WTC11 (cell line): Measurements from ENCODE around the gene KAZN. TPM values are rescaled to one million over a fixed set of nuclear protein-coding genes. Genes with fewer than 3 reads are reported as not detected.

Source experiments
- ATAC-seq: fragments of 200-7000 bp; cut with Tn5 transposase; 2 replicates; pipeline ENCODE4 v1.10.0; 2021; ENCODE audit warnings: mild to moderate bottlenecking, moderate library complexity
- CTCF ChIA-PET: fragments of 300-600 bp; sonication (Branson Sonifier 250); formaldehyde crosslinking; loops from one replicate; lab custom pipeline; 2021; ENCODE audit warnings: antibody characterized with exemption; lab: Charles Lee
- POLR2A ChIA-PET: fragments of 350-600 bp; sonication (Branson Sonifier 250); formaldehyde crosslinking; loops from one replicate; lab custom pipeline; 2021; ENCODE audit warnings: antibody characterized with exemption; lab: Charles Lee
- DNase-seq: peaks from one replicate; pipeline ENCODE4 v3.0.0; 2021; ENCODE audit warnings: low spot score
- H3K27ac Mint-ChIP-seq: 2 replicates; pipeline ENCODE4 v1.8.0; 2021; ENCODE audit warnings: mixed read lengths
- H3K27me3 Mint-ChIP-seq: 2 replicates; pipeline ENCODE4 v1.8.0; 2021; ENCODE audit warnings: low read depth, mild to moderate bottlenecking, moderate library complexity, mixed read lengths
- H3K36me3 Mint-ChIP-seq: 2 replicates; pipeline ENCODE4 v1.8.0; 2021; ENCODE audit warnings: mixed read lengths
- H3K4me1 Mint-ChIP-seq: 2 replicates; pipeline ENCODE4 v1.8.0; 2022; ENCODE audit warnings: mixed read lengths
- H3K4me3 Mint-ChIP-seq: 2 replicates; pipeline ENCODE4 v1.8.0; 2021; ENCODE audit warnings: mild to moderate bottlenecking, moderate library complexity, mixed read lengths
- H3K9me3 Mint-ChIP-seq: 2 replicates; pipeline ENCODE4 v1.8.0; 2021; ENCODE audit warnings: mixed read lengths
- ARID4B ChIP-seq: sonication (generic); formaldehyde crosslinking; IDR thresholded peaks from 2 replicates; pipeline ENCODE4 v1.8.0; 2023; ENCODE audit warnings: missing genetic modification reagents, mild to moderate bottlenecking, borderline replicate concordance
- ATF2 ChIP-seq: sonication (generic); formaldehyde crosslinking; IDR thresholded peaks from 2 replicates; pipeline ENCODE4 v1.8.1; 2022; ENCODE audit warnings: low read depth, missing genetic modification reagents, borderline replicate concordance
- FOXK1 ChIP-seq: sonication (generic); formaldehyde crosslinking; IDR thresholded peaks from 2 replicates; pipeline ENCODE4 v1.8.0; 2022; ENCODE audit warnings: mild to moderate bottlenecking, moderate library complexity, missing genetic modification reagents
- FOXP4 ChIP-seq: sonication (generic); formaldehyde crosslinking; IDR thresholded peaks from 2 replicates; pipeline ENCODE4 v1.8.0; 2022; ENCODE audit warnings: mild to moderate bottlenecking, missing genetic modification reagents
- GABPB1 ChIP-seq: sonication (generic); formaldehyde crosslinking; IDR thresholded peaks from 2 replicates; pipeline ENCODE4 v1.8.1; 2023; ENCODE audit warnings: mild to moderate bottlenecking, missing genetic modification reagents
- GRHL2 ChIP-seq: fragments of 250-450 bp; sonication (Bioruptor Pico); IDR thresholded peaks from 2 replicates; pipeline ENCODE4 v1.8.0; 2022; ENCODE audit warnings: mild to moderate bottlenecking, moderate library complexity; ENCODE audit not compliant: insufficient replicate concordance, severe bottlenecking
- GTF2I ChIP-seq: fragments of 250-450 bp; sonication (Bioruptor Pico); conservative IDR thresholded peaks from 2 replicates; pipeline ENCODE4 v1.4.0; 2021; ENCODE audit warnings: mild to moderate bottlenecking
- MLX ChIP-seq: sonication (generic); formaldehyde crosslinking; IDR thresholded peaks from 2 replicates; pipeline ENCODE4 v1.8.1; 2023; ENCODE audit warnings: mild to moderate bottlenecking, missing genetic modification reagents, moderate library complexity
- MYBL2 ChIP-seq: sonication (generic); formaldehyde crosslinking; IDR thresholded peaks from 2 replicates; pipeline ENCODE4 v1.8.1; 2023; ENCODE audit warnings: mild to moderate bottlenecking, moderate library complexity, missing genetic modification reagents
- TEAD4 ChIP-seq: sonication (generic); formaldehyde crosslinking; IDR thresholded peaks from 2 replicates; pipeline ENCODE4 v1.8.0; 2022; ENCODE audit warnings: mild to moderate bottlenecking, missing genetic modification reagents
- ZNF317 ChIP-seq: sonication (generic); formaldehyde crosslinking; IDR thresholded peaks from 2 replicates; pipeline ENCODE4 v1.8.1; 2023; ENCODE audit warnings: low read depth, mild to moderate bottlenecking, moderate library complexity, missing genetic modification reagents, borderline replicate concordance
- ZNF532 ChIP-seq: fragments of 250-450 bp; sonication (Bioruptor Pico); IDR thresholded peaks from 2 replicates; pipeline ENCODE4 v1.9.0; 2021; ENCODE audit warnings: mild to moderate bottlenecking, borderline replicate concordance
- total RNA-seq: library from RNA; stranded (reverse); gene quantifications from 3 replicates; pipeline ENCODE4 v1.2.3, GENCODE V29; 2021

Gene KAZN
- total RNA-seq, 1 experiment from 2014 or later, result 19.9 TPM

GRCh38 chr1:15028102-15028501 lies 429.6 kb downstream of the KAZN start:
- Mint-ChIP-seq H3K36me3 (no peaks in the 10 kb centered on the region), H3K27ac (no peak overlapping the region), H3K9me3 (no peaks in the 10 kb centered on the region)
- TF ChIP-seq MYBL2 (CRISPR knock-in tag) (no peak), GABPB1 (CRISPR knock-in tag) (no peak), ARID4B (no peak), FOXK1 (CRISPR knock-in tag) (no peak), GTF2I (CRISPR knock-in tag) (no peak), GRHL2 (CRISPR knock-in tag) (no peak), TEAD4 (no peak), ZNF532 (CRISPR knock-in tag) (no peak), FOXP4 (CRISPR knock-in tag) (no peak), MLX (CRISPR knock-in tag) (no peak), ZNF317 (CRISPR knock-in tag) (no peak), ATF2 (CRISPR knock-in tag) (no peak)
- TF ChIP-seq, all 79 proteins: peak for 0
- no peak overlapping the region for H3K4me3 Mint-ChIP-seq
- POLR2A ChIA-PET, result no interaction called here
- peaks cover 51% of the 10 kb centered on the region for H3K4me1 Mint-ChIP-seq
- H3K27me3 Mint-ChIP-seq, result no peaks in the 10 kb centered on the region
- DNase-seq (no peak), ATAC-seq (no peak)
- CTCF ChIA-PET, result interaction anchor here (0.6 to 2.9 kb wide), 39 partner anchors 9 to 1261 kb away, joined by 3 to 19 read pairs (median 4); partner anchors contain the start of gene KAZN
